Right ventricle myocardium inferior (tissue), 1 donor: ENCODE data around the gene AMBP. TPM values are rescaled to one million over a fixed set of nuclear protein-coding genes. Genes with fewer than 3 reads are reported as not detected.

Experiments used
- ATAC-seq: fragments of 200-7000 bp; cut with Tn5 transposase; one replicate; pipeline ENCODE4 v1.9.1; 2020; ENCODE audit warnings: mild to moderate bottlenecking, moderate library complexity
- DNase-seq: peaks from one replicate; pipeline ENCODE4 v3.0.0; 2021; ENCODE audit errors: missing footprints
- intact Hi-C: fragments of 100-400 bp; cut with DNase I; formaldehyde crosslinking; loops from one replicate; pipeline ENCODE4 v1.11.0; 2022
- long read RNA-seq: library from polyadenylated mRNA; unstranded; transcript quantifications from one replicate; pipeline ENCODE4 v2.0.0, GENCODE V29; 2021
- total RNA-seq: library from RNA; stranded (reverse); fragmentation: NEBNext Ultra II Directional; extraction: Animal tissue kit (Norgen Biotek cat#: 25700); gene quantifications from one replicate; pipeline ENCODE4 v1.2.1, GENCODE V29; 2021
- donor health status: DM: no; HTN: yes; CAD: no; lungs with severe emphysema.

The AMBP gene
- not detected for total RNA-seq
- long read RNA-seq, result 0 reads

- DNase-seq (no peak), ATAC-seq (no peak)
- intact Hi-C loops, result no loop called here
These were observed at the start of gene AMBP for GRCh38 chr9:114078021-114078780. TSS of gene AMBP (minus strand) at chr9:114078300. CDS start at chr9:114078209, 91 bp downstream.

- intact Hi-C loops, result no loop called here
These were observed 48.4 kb upstream of the AMBP start for GRCh38 chr9:114126247-114127060.

GRCh38 chr9:114125476-114126013 is 47.4 kb upstream of the AMBP start:
- intact Hi-C loops, result no loop called here
- ATAC-seq, result no peak

More at GRCh38 chr9:114126247-114127060, 48.4 kb upstream of the AMBP start:
- DNase-seq, result no peak
- no peak for ATAC-seq

GRCh38 chr9:114124666-114125475 is 46.8 kb upstream of the AMBP start:
- intact Hi-C loops, result no loop called here
- DNase-seq (no peak), ATAC-seq (no peak)

More at GRCh38 chr9:114125476-114126013, 47.4 kb upstream of the AMBP start:
- DNase-seq, result no peak

- ATAC-seq (peak; percentile 49), DNase-seq (no peak)
- intact Hi-C loops, result no loop called here
These were observed 46.0 kb upstream of the AMBP start for GRCh38 chr9:114124138-114124537.

GRCh38 chr9:114123031-114123977 is 45.2 kb upstream of the AMBP start:
- intact Hi-C loops, result no loop called here
- ATAC-seq (no peak), DNase-seq (no peak)

- no peak for ATAC-seq
These were observed 44.3 kb upstream of the AMBP start for GRCh38 chr9:114122136-114123027.

GRCh38 chr9:114121227-114122135 is 43.4 kb upstream of the AMBP start:
- intact Hi-C loops, result no loop called here
- ATAC-seq, result no peak
- no peak for DNase-seq

More at GRCh38 chr9:114122136-114123027, 44.3 kb upstream of the AMBP start:
- no peak for DNase-seq
- intact Hi-C loops, result no loop called here

GRCh38 chr9:114120192-114121014 is 42.3 kb upstream of the AMBP start:
- no peak for ATAC-seq
- intact Hi-C loops, result no loop called here
- DNase-seq, result no peak

- DNase-seq, result no peak
- intact Hi-C loops, result no loop called here
- no peak for ATAC-seq
These were observed 41.4 kb upstream of the AMBP start for GRCh38 chr9:114119242-114120191.

GRCh38 chr9:114117996-114118830 is 40.1 kb upstream of the AMBP start:
- DNase-seq, result no peak
- intact Hi-C loops, result no loop called here

GRCh38 chr9:114117614-114117995 is 39.5 kb upstream of the AMBP start:
- intact Hi-C loops, result no loop called here
- ATAC-seq, result no peak
- no peak for DNase-seq

More at GRCh38 chr9:114117996-114118830, 40.1 kb upstream of the AMBP start:
- ATAC-seq, result no peak

GRCh38 chr9:114116126-114116747 is 38.1 kb upstream of the AMBP start:
- DNase-seq, result no peak
- intact Hi-C loops, result no loop called here
- peak; percentile 35 for ATAC-seq
